A549 (cell line): Measurements from ENCODE around the gene EPHB1. TPM values are rescaled to one million over a fixed set of nuclear protein-coding genes. Genes with fewer than 3 reads are reported as not detected.

Source experiments
- ATAC-seq, 2 experiments: fragments of 200-7000 bp in 1 of 2; fragments of >200 bp in 1 of 2; cut with Nextera tagmentation in 1 of 2; cut with Tn5 transposase in 1 of 2; 3 replicates each; pipeline versions ENCODE4 v1.8.0 to v1.9.1; 2018 to 2020; ENCODE audit warnings: mild to moderate bottlenecking in 1 of 2, moderate library complexity in 1 of 2
- CTCF ChIA-PET: fragments of 300-600 bp; sonication (Branson Sonifier 250); formaldehyde crosslinking; extraction: SDS; loops from one replicate; lab custom pipeline; 2021; ENCODE audit warnings: antibody characterized with exemption, inconsistent platforms; lab: Yijun Ruan, JAX
- POLR2A ChIA-PET: fragments of 350-600 bp; formaldehyde crosslinking; extraction: SDS; loops from one replicate; lab custom pipeline; 2021; ENCODE audit warnings: antibody characterized with exemption, inconsistent platforms; lab: Yijun Ruan, JAX
- DNase-seq, 2 experiments: peaks; one replicate each; pipeline versions ENCODE4 v3.0.0 to v3.0.0-alpha.2; 2011 to 2016; ENCODE audit warnings: low read depth in 1 of 2, low spot score in 1 of 2
- FAIRE-seq: peaks from 2 replicates; lab custom pipeline; 2011; peaks lifted over from hg19 to GRCh38; lab: Jason Lieb, UNC
- H3K27ac ChIP-seq, 2 experiments: fragments of >200 bp; sonication (Bioruptor Twin); formaldehyde crosslinking; 3 replicates each; pipeline ENCODE4 v1.5.1; 2016 to 2017
- H3K4me1 ChIP-seq: fragments of >200 bp; sonication (Bioruptor Twin); formaldehyde crosslinking; 3 replicates; pipeline ENCODE4 v1.6.1; 2016
- H3K4me2 ChIP-seq: fragments of >200 bp; sonication (Bioruptor Twin); formaldehyde crosslinking; 3 replicates; pipeline ENCODE4 v1.6.1; 2016
- H3K4me3 ChIP-seq: fragments of >200 bp; sonication (Bioruptor Twin); formaldehyde crosslinking; 3 replicates; pipeline ENCODE4 v1.5.1; 2016
- H3K9me3 ChIP-seq: fragments of >200 bp; sonication (Bioruptor Twin); formaldehyde crosslinking; 3 replicates; pipeline ENCODE4 v1.6.1; 2016
- ATOH8 ChIP-seq: fragments of 250-450 bp; sonication (Bioruptor Pico); IDR thresholded peaks from 2 replicates; pipeline ENCODE4 v1.5.0; 2020; ENCODE audit warnings: low read depth, mild to moderate bottlenecking, moderate library complexity
- CBX2 ChIP-seq: fragments of 200-600 bp; sonication (generic); IDR thresholded peaks from 2 replicates; pipeline ENCODE4 v1.6.1; 2016; ENCODE audit warnings: low read depth, mild to moderate bottlenecking, borderline replicate concordance
- EHF ChIP-seq: fragments of 250-450 bp; sonication (Bioruptor Pico); IDR thresholded peaks from 2 replicates; pipeline ENCODE4 v1.5.0; 2020; ENCODE audit warnings: mild to moderate bottlenecking
- EHMT2 ChIP-seq: fragments of 200-600 bp; sonication (generic); IDR thresholded peaks from 2 replicates; pipeline ENCODE4 v1.6.1; 2016; ENCODE audit warnings: antibody characterized with exemption, low read depth, mild to moderate bottlenecking, moderate library complexity
- EP300 ChIP-seq, 2 experiments: fragments of >200 bp; sonication (Bioruptor Twin); formaldehyde crosslinking; IDR thresholded peaks; 2 replicates in 1 of 2; 3 replicates in 1 of 2; pipeline ENCODE4 v1.6.1; 2016 to 2017
- FOXS1 ChIP-seq: fragments of 250-450 bp; sonication (Bioruptor Pico); IDR thresholded peaks from 2 replicates; pipeline ENCODE4 v1.5.0; 2020; ENCODE audit warnings: mild to moderate bottlenecking, moderate library complexity
- HDAC2 ChIP-seq: fragments of 200-600 bp; sonication (generic); IDR thresholded peaks from 2 replicates; pipeline ENCODE4 v1.6.1; 2016
- HEYL ChIP-seq: fragments of 250-450 bp; sonication (Bioruptor Pico); IDR thresholded peaks from 2 replicates; pipeline ENCODE4 v1.8.0; 2021; ENCODE audit warnings: mild to moderate bottlenecking, moderate library complexity
- HOXB13 ChIP-seq: fragments of 250-450 bp; sonication (Bioruptor Pico); IDR thresholded peaks from 2 replicates; pipeline ENCODE4 v1.5.0; 2020; ENCODE audit warnings: low read depth, mild to moderate bottlenecking, moderate library complexity
- JUNB ChIP-seq: fragments of >200 bp; sonication (Bioruptor Twin); formaldehyde crosslinking; IDR thresholded peaks from 2 replicates; pipeline ENCODE4 v1.6.1; 2016
- MAFK ChIP-seq: fragments of 450-650 bp; IDR thresholded peaks from 2 replicates; pipeline ENCODE4 v1.6.1; 2014; ENCODE audit not compliant: partially characterized antibody
- NFE2L2 ChIP-seq: fragments of 150-350 bp; conservative IDR thresholded peaks from 2 replicates; pipeline ENCODE4 v1.6.1; 2014; ENCODE audit warnings: low read length
- NPAS2 ChIP-seq: fragments of 250-450 bp; sonication (Bioruptor Pico); IDR thresholded peaks from 2 replicates; pipeline ENCODE4 v1.8.0; 2022; ENCODE audit warnings: mild to moderate bottlenecking, moderate library complexity, borderline replicate concordance
- PHF8 ChIP-seq: fragments of 200-600 bp; sonication (generic); IDR thresholded peaks from 2 replicates; pipeline ENCODE4 v1.6.1; 2016; ENCODE audit warnings: low read depth, mild to moderate bottlenecking, antibody characterized with exemption, moderate library complexity, borderline replicate concordance
- POLR2A ChIP-seq: IDR thresholded peaks from 2 replicates; pipeline ENCODE4 v1.6.1; 2012; ENCODE audit warnings: mild to moderate bottlenecking, low read length
- POLR2AphosphoS2 ChIP-seq: conservative IDR thresholded peaks from 2 replicates; pipeline ENCODE4 v1.6.1; 2012; ENCODE audit warnings: low read length, improper control_type of control experiment, inconsistent platforms
- RAD21 ChIP-seq, 2 experiments: fragments of >200 bp in 1 of 2; sonication (Bioruptor Twin) in 1 of 2; formaldehyde crosslinking in 1 of 2; IDR thresholded peaks in 1 of 2; conservative IDR thresholded peaks in 1 of 2; 2 replicates in 1 of 2; 3 replicates in 1 of 2; pipeline ENCODE4 v1.6.1; 2012 to 2018; ENCODE audit warnings: inconsistent platforms in 1 of 2
- RARB ChIP-seq: fragments of 250-450 bp; sonication (Bioruptor Pico); IDR thresholded peaks from 2 replicates; pipeline ENCODE4 v1.8.0; 2021; ENCODE audit warnings: mild to moderate bottlenecking, moderate library complexity
- RCOR1 ChIP-seq: fragments of 150-350 bp; IDR thresholded peaks from 2 replicates; pipeline ENCODE4 v1.6.1; 2014; ENCODE audit warnings: antibody characterized with exemption, low read length, low read depth
- RNF2 ChIP-seq: fragments of 200-600 bp; sonication (generic); IDR thresholded peaks from 2 replicates; pipeline ENCODE4 v1.6.1; 2016; ENCODE audit warnings: low read depth, mild to moderate bottlenecking, antibody characterized with exemption, moderate library complexity, borderline replicate concordance
- SREBF2 ChIP-seq: fragments of 450-650 bp; IDR thresholded peaks from 2 replicates; pipeline ENCODE4 v1.6.1; 2014; ENCODE audit warnings: mild to moderate bottlenecking, moderate library complexity
- TP53 ChIP-seq: fragments of 250-450 bp; sonication (Bioruptor Pico); IDR thresholded peaks from 2 replicates; pipeline ENCODE4 v1.5.0; 2021; ENCODE audit warnings: mild to moderate bottlenecking, moderate library complexity
- ZNF302 ChIP-seq: fragments of 250-450 bp; sonication (Bioruptor Pico); IDR thresholded peaks from 2 replicates; pipeline ENCODE4 v1.9.0; 2021; ENCODE audit warnings: inconsistent platforms, mild to moderate bottlenecking, moderate library complexity
- WGBS: methylation state at CpG from one replicate; pipeline ENCODE4 v1.1.6; 2017; ENCODE audit errors: missing lambda C conversion rate; 5-methylcytosine and 5-hydroxymethylcytosine counted together
- polyA plus RNA-seq, 4 experiments: library from polyadenylated mRNA; depleted of rRNA in 3 of 4; stranded (reverse); fragments of >200 nt; fragmentation: RNase III in 1 of 4; extraction: RNeasy Plus Mini Kit Qiagen cat#74134 plus additional on column Dnase treatment in 1 of 4; gene quantifications; 2 replicates in 3 of 4; 3 replicates in 1 of 4; pipeline ENCODE4 v1.2.3, GENCODE V29; 2011 to 2017
- TF ChIP-seq, protein P1 (sequence below): fragments of 150-350 bp; IDR thresholded peaks from 2 replicates; pipeline ENCODE4 v1.6.1; 2014; ENCODE audit warnings: low read depth, mild to moderate bottlenecking, low read length
- TF ChIP-seq, protein P2 (sequence below): fragments of >200 bp; sonication (Bioruptor Twin); formaldehyde crosslinking; IDR thresholded peaks from 3 replicates; pipeline ENCODE4 v1.6.1; 2016

The EPHB1 gene
- polyA plus RNA-seq, 2 of the 4 experiments (the other 2 are of a cell fraction): 0.18 to 0.21 TPM

- POLR2A ChIA-PET: no interaction called here
- DNase-seq (no peak), FAIRE-seq (no peak), ATAC-seq (no peak)
- CTCF ChIA-PET: interaction anchor here (0.6 kb wide), 1 partner anchor 488 kb away, joined by 3 read pairs; no protein-coding TSS in a partner anchor
- 4% methylated on average over 3 of the region's 3 CpGs for WGBS
- no peak overlapping the region for H3K4me2 ChIP-seq
- no peak overlapping the region for H3K4me3 ChIP-seq
- TF ChIP-seq EHF (no peak), ZNF302 (no peak), CBX2 (no peak)
- H3K27ac ChIP-seq: no peak overlapping the region
- no peaks in the 10 kb centered on the region for H3K4me1 ChIP-seq
- H3K9me3 ChIP-seq: no peaks in the 10 kb centered on the region
Measured at GRCh38 chr3:135243616-135244015, 448.6 kb downstream of the EPHB1 start.

DNA sequence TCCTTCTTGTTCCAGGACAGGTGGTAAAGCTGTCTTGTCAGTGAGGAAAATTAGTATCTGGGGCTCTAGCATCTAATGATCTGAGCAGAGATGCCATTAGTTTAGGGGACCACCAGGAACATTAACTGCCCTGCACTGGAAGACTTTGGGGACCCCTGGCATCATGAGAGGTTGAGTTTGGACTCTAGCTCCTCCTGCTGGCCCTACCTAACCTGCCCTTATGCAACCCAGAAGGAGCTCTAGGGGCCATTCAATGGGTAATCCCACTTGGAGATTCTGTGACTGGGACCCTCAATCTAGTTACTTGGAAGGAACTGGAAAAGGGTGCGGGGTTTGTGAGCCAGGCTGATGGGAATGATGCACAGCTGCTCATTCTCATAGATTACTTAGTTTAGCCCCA is 451.0 kb downstream of the EPHB1 start:
- CTCF ChIA-PET: no interaction called here
- WGBS: 0% methylated on average over 1 of the region's 1 CpG
- ATAC-seq: no peak
- Histone ChIP-seq H3K4me2 (no peak overlapping the region), H3K27ac (no peak overlapping the region), H3K4me3 (no peak overlapping the region), H3K4me1 (no peaks in the 10 kb centered on the region), H3K9me3 (no peaks in the 10 kb centered on the region)
- FAIRE-seq: no peak
- POLR2A ChIA-PET: no interaction called here
- DNase-seq: no peak
- no peak for TF ChIP-seq TP53 (CRISPR knock-in tag)
- no peak for TF ChIP-seq HEYL
- TF ChIP-seq PHF8: no peak
- TF ChIP-seq NFE2L2: no peak
- TF ChIP-seq RCOR1: no peak
- TF ChIP-seq POLR2AphosphoS2: no peak
- no peak for TF ChIP-seq HDAC2
- TF ChIP-seq MAFK: no peak
- TF ChIP-seq ATOH8 (CRISPR knock-in tag): no peak
- TF ChIP-seq EP300 (IDR thresholded peaks at IDR 0.05): no peak
- no peak for TF ChIP-seq RNF2
- no peak for TF ChIP-seq RARB (CRISPR knock-in tag)

DNA sequence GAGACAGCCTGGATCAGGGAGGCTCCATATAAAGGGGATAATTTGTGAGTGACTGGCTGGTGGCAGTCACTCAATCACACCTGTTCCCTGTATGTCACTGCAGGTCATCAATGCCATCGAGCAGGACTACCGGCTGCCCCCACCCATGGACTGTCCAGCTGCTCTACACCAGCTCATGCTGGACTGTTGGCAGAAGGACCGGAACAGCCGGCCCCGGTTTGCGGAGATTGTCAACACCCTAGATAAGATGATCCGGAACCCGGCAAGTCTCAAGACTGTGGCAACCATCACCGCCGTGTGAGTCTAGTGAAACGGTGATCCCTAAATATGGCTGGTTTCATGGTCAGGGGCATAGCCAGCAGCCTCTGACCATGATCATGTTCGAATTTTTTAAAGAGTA is 453.2 kb downstream of the EPHB1 start:
- DNase-seq (no peak), ATAC-seq (no peak), FAIRE-seq (no peak)
- 50% methylated on average over 3 of the region's 12 CpGs for WGBS
- no peaks in the 10 kb centered on the region for H3K9me3 ChIP-seq
- POLR2A ChIA-PET: no interaction called here
- no peak overlapping the region for H3K4me2 ChIP-seq
- TF ChIP-seq, protein P1, sequence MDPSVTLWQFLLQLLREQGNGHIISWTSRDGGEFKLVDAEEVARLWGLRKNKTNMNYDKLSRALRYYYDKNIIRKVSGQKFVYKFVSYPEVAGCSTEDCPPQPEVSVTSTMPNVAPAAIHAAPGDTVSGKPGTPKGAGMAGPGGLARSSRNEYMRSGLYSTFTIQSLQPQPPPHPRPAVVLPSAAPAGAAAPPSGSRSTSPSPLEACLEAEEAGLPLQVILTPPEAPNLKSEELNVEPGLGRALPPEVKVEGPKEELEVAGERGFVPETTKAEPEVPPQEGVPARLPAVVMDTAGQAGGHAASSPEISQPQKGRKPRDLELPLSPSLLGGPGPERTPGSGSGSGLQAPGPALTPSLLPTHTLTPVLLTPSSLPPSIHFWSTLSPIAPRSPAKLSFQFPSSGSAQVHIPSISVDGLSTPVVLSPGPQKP: no peak
- TF ChIP-seq POLR2A: no peak
- TF ChIP-seq JUNB: no peak
- TF ChIP-seq, protein P2, sequence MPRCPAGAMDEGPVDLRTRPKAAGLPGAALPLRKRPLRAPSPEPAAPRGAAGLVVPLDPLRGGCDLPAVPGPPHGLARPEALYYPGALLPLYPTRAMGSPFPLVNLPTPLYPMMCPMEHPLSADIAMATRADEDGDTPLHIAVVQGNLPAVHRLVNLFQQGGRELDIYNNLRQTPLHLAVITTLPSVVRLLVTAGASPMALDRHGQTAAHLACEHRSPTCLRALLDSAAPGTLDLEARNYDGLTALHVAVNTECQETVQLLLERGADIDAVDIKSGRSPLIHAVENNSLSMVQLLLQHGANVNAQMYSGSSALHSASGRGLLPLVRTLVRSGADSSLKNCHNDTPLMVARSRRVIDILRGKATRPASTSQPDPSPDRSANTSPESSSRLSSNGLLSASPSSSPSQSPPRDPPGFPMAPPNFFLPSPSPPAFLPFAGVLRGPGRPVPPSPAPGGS: no peak
- no peak for TF ChIP-seq FOXS1
- TF ChIP-seq NPAS2 (CRISPR knock-in tag): no peak
- TF ChIP-seq HOXB13 (CRISPR knock-in tag): no peak
- TF ChIP-seq EP300 (IDR thresholded peaks at IDR 0.05): no peak
- no peak for TF ChIP-seq EHMT2
- no peak for TF ChIP-seq RAD21 (conservative IDR thresholded peaks at IDR 0.05 in 1 of 2, IDR thresholded peaks at IDR 0.05 in 1 of 2)
- no peak for TF ChIP-seq MAFK
- TF ChIP-seq RCOR1: no peak
- TF ChIP-seq SREBF2: no peak
- H3K27ac ChIP-seq: no peak overlapping the region
- H3K4me3 ChIP-seq: no peak overlapping the region
- no peaks in the 10 kb centered on the region for H3K4me1 ChIP-seq
- CTCF ChIA-PET: no interaction called here
